ENCODE results near the gene OLFM4. TPM values are rescaled to one million over a fixed set of nuclear protein-coding genes. Genes with fewer than 3 reads are reported as not detected.
"Not testable (repeated sequence)": the region's sequence is repeated elsewhere in the genome, so short reads cannot be mapped to it uniquely, and the experiment has no call there.

Gene OLFM4
- total RNA-seq, 1 experiment from 2014 or later = 0.12 TPM

GRCh38 chr13:53012707-53013106 is 15.9 kb upstream of the OLFM4 start (continued):
- TF ChIP-seq CTCF (IDR thresholded peaks at IDR 0.05 in 2 of 3, conservative IDR thresholded peaks at IDR 0.05 in 1 of 3; ENCODE audit: borderline replicate concordance in 1 of 3, insufficient read depth in 1 of 3, low read depth in 2 of 3, low read length in 2 of 3) = no peak

GRCh38 chr13:53013113-53013512 is 15.5 kb upstream of the OLFM4 start:
- intact Hi-C loops (cut with micrococcal nuclease) = no loop called here
- H3K9me2 ChIP-seq (ENCODE audit: insufficient read depth) = no peaks in the 10 kb centered on the region
- H3K27me3 ChIP-seq (ENCODE audit: insufficient read depth, low read length) = no peaks in the 10 kb centered on the region
- TF ChIP-seq ELF1 (IDR thresholded peaks at IDR 0.05; ENCODE audit: borderline replicate concordance, low read depth) (no peak), YY1 (IDR thresholded peaks at IDR 0.05; ENCODE audit: extremely low read depth, insufficient replicate concordance, low read depth, low read length) (no peak), SP1 (IDR thresholded peaks at IDR 0.05; ENCODE audit: low read depth) (no peak), CEBPB (IDR thresholded peaks at IDR 0.05; ENCODE audit: low read depth) (no peak), FOSL1 (IDR thresholded peaks at IDR 0.05; ENCODE audit: low read depth) (no peak)
- TF ChIP-seq, protein P1, sequence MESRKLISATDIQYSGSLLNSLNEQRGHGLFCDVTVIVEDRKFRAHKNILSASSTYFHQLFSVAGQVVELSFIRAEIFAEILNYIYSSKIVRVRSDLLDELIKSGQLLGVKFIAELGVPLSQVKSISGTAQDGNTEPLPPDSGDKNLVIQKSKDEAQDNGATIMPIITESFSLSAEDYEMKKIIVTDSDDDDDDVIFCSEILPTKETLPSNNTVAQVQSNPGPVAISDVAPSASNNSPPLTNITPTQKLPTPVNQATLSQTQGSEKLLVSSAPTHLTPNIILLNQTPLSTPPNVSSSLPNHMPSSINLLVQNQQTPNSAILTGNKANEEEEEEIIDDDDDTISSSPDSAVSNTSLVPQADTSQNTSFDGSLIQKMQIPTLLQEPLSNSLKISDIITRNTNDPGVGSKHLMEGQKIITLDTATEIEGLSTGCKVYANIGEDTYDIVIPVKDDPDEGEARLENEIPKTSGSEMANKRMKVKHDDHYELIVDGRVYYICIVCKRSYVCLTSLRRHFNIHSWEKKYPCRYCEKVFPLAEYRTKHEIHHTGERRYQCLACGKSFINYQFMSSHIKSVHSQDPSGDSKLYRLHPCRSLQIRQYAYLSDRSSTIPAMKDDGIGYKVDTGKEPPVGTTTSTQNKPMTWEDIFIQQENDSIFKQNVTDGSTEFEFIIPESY (IDR thresholded peaks at IDR 0.05; ENCODE audit: extremely low read depth, insufficient replicate concordance, low read length) = no peak
- H3K9ac ChIP-seq (ENCODE audit: low read length) = no peak overlapping the region
- POLR2A ChIA-PET = no interaction called here
- CTCF ChIA-PET = no interaction called here
- no peak overlapping the region for H3K27ac ChIP-seq (ENCODE audit: low read depth, low read length)
- DNase-seq (ENCODE audit: low read depth, low spot score) = no peak
- no peaks in the 10 kb centered on the region for H3K79me2 ChIP-seq (ENCODE audit: insufficient read depth, low read length)
- no peak overlapping the region for H3K4me3 ChIP-seq (replicated peaks in 1 of 2; ENCODE audit: low read depth in 1 of 2, low read length in 2 of 2)
- H3K4me2 ChIP-seq (ENCODE audit: low read length) = no peak overlapping the region
- H3K36me3 ChIP-seq (ENCODE audit: control insufficient read depth in 1 of 2, insufficient read depth in 2 of 2, low read length in 2 of 2) = no peaks in the 10 kb centered on the region
- H3K4me1 ChIP-seq (ENCODE audit: control insufficient read depth in 1 of 2, insufficient read depth in 2 of 2, low read length in 2 of 2) = no peaks in the 10 kb centered on the region
- ATAC-seq = no peak
- no peaks in the 10 kb centered on the region for H3K9me3 ChIP-seq (ENCODE audit: control insufficient read depth in 1 of 2, insufficient read depth in 1 of 2, low read depth in 1 of 2, low read length in 2 of 2)
- RAD21 ChIA-PET (ENCODE audit: low non-redundant PET in 1 of 2, low total read pairs in 2 of 2, uncharacterized antibody in 2 of 2, unreplicated experiment in 2 of 2) = no interaction called here
- H4K20me1 ChIP-seq (ENCODE audit: insufficient read depth) = no peaks in the 10 kb centered on the region
- BruUV-seq (replicated peaks) = no TSS peak
- no peak overlapping the region for H2AFZ ChIP-seq (ENCODE audit: low read depth, low read length, poor library complexity, severe bottlenecking)

- H2AFZ ChIP-seq (ENCODE audit: low read depth, low read length, poor library complexity, severe bottlenecking); H3K27me3 ChIP-seq (ENCODE audit: insufficient read depth, low read length); H3K27ac ChIP-seq (ENCODE audit: low read depth, low read length); intact Hi-C loops (cut with micrococcal nuclease); H3K9me2 ChIP-seq (ENCODE audit: insufficient read depth); H3K9me3 ChIP-seq (ENCODE audit: control insufficient read depth in 1 of 2, insufficient read depth in 1 of 2, low read depth in 1 of 2, low read length in 2 of 2); BruUV-seq (replicated peaks); CTCF ChIA-PET; ATAC-seq; H3K4me1 ChIP-seq (ENCODE audit: control insufficient read depth in 1 of 2, insufficient read depth in 2 of 2, low read length in 2 of 2); H4K20me1 ChIP-seq (ENCODE audit: insufficient read depth); RAD21 ChIA-PET (ENCODE audit: low non-redundant PET in 1 of 2, low total read pairs in 2 of 2, uncharacterized antibody in 2 of 2, unreplicated experiment in 2 of 2); H3K4me2 ChIP-seq (ENCODE audit: low read length); POLR2A ChIA-PET; H3K9ac ChIP-seq (ENCODE audit: low read length); H3K36me3 ChIP-seq (ENCODE audit: control insufficient read depth in 1 of 2, insufficient read depth in 2 of 2, low read length in 2 of 2); DNase-seq (ENCODE audit: low read depth, low spot score); H3K79me2 ChIP-seq (ENCODE audit: insufficient read depth, low read length); H3K4me3 ChIP-seq (replicated peaks in 1 of 2; ENCODE audit: low read depth in 1 of 2, low read length in 2 of 2): not testable (repeated sequence)
These were observed 14.6 kb upstream of the OLFM4 start for GRCh38 chr13:53014018-53014417.

Data from HCT116 (cell line).